PC-9 (cell line): ENCODE data around the gene F5.

ENCODE experiments used
- CTCF ChIP-seq: fragments of 200-600 bp; sonication (generic); conservative IDR thresholded peaks from 2 replicates; pipeline ENCODE4 v1.6.1; 2017; ENCODE audit warnings: mixed run types, antibody characterized with exemption, mild to moderate bottlenecking, moderate library complexity
- EZH2 ChIP-seq: fragments of 200-600 bp; sonication (generic); IDR thresholded peaks from 2 replicates; pipeline ENCODE4 v1.8.0; 2017; ENCODE audit warnings: antibody characterized with exemption, low read depth

- no peak for TF ChIP-seq EZH2
- TF ChIP-seq CTCF = no peak
These were observed 37.8 kb upstream of the F5 start for GRCh38 chr1:169624122-169624521.
